ENCODE results near the gene BCLAF1.
"Not testable (repeated sequence)": the region's sequence is repeated elsewhere in the genome, so short reads cannot be mapped to it uniquely, and the experiment has no call there.

Gene BCLAF1

DNA sequence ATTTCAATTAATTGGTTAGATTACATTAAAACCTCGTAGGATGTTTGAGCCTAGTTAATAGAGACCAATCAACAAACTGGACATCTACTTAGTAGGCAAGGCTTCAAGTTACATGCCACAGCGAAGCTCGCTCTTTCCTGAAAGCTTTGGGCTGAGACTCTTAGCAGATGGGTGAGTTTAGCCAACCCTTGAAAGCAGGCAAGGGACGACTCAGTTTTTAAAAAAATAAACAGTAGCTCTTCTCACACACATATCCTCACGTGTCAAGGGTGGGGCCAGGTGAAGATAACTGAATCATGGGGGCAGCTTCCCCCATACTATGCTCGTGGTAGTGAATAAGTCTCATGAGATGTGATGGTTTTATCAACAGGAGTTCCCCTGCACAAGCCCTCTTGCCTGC lies 40.3 kb downstream of the BCLAF1 start:
- no peak for DNase-seq (ENCODE audit: low read depth in 3 of 3)

DNA sequence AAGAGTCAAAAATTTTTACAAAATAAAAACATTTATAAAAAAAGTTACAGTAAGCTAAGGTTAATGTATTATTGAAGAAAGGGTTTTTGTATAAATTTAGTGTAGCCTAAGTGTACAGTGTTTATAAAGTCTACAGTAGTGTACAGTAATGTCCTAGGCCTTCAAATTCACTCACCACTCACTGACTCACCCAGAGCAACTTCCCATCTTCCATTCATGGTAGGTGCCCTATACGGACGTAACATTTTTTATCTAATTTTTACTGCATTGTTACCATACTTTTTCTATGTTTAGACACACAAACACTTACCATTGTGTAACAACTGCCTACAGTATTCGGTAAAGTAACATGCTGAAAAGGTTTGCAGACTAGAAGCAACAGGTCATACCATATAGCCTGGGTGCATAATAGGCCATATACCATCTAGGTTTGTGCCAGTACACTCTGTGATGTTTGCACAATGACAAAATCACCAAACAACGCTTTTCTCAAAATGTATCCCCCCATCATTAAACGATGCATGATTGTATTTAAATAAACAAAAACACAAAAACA lies 45.5 kb downstream of the BCLAF1 start:
- DNase-seq (ENCODE audit: low read depth in 3 of 3), result no peak

DNA sequence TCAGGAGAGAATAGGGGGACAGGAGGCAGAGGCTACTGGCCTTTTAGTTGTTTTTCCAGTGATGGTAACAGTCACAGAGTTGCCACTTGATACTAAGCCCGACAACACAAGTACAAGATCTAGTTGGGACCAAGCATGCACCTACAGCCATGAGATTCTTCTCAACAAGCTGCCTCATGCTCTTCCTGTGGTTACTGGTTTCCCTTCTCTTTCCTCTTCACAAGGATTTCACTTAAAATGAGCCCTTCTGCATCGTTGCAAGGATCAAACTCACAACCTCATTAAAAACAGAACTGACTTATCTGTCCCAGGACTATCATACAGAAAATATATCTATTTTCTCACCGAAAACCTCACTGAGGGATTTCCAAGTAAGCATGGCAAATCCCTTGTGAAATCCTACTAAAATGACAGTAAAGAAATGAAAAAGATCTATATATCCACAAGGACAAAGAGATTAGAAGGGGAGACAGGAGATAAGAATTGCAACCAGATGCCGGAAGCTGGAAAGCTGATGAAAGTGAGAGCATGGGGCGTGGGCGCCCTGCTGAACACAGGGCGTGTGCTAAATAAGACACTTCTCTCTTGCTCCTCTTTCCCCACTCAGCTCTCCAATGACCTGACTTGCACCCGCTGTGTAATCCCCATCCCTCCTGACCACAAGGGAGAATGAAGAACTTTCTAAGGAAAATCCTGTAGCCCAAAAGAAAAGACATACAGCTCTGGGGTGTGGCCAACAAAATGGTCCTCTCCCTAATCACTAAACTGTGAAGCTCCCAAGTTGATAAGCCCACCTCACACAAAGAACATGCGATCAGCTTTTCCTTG lies 53.0 kb downstream of the BCLAF1 start:
- no peak for DNase-seq (ENCODE audit: low read depth in 3 of 3)

DNA sequence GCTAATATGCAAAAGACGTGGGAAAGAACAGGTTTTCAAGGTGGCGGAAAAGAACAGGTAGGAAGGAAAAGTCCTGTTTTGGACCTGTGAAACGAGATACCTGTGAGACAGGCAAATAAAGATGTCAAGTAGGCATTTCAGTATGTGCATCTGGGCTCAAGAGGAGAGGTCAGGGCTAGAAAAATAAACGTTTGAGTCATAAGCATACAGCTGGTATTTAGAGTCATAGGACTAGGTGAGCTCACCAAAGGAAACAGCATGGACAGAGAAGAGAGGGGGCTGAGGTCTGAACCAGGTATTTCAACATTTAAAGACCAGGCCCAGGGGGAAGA lies 54.4 kb downstream of the BCLAF1 start:
- DNase-seq (ENCODE audit: low read depth in 3 of 3), result no peak

DNA sequence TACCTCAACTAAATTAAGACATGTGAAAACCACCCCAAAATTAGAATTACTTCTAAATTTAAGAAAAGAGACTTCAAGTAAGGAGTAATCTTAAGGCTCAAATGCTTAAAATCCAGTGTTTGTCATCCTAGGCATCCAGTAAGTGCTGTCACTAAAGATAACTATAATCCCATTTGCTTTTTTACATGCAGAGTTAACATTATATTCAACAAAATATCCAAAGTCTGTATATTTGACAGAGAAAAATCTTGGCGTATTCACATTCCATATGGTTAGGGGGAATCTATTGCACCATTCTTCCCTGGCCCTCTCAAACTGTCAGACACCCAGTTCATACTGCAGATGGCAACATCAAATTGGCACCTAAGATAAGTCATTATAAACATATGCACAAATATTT lies 56.9 kb downstream of the BCLAF1 start:
- DNase-seq (ENCODE audit: low read depth in 3 of 3), result no peak

DNA sequence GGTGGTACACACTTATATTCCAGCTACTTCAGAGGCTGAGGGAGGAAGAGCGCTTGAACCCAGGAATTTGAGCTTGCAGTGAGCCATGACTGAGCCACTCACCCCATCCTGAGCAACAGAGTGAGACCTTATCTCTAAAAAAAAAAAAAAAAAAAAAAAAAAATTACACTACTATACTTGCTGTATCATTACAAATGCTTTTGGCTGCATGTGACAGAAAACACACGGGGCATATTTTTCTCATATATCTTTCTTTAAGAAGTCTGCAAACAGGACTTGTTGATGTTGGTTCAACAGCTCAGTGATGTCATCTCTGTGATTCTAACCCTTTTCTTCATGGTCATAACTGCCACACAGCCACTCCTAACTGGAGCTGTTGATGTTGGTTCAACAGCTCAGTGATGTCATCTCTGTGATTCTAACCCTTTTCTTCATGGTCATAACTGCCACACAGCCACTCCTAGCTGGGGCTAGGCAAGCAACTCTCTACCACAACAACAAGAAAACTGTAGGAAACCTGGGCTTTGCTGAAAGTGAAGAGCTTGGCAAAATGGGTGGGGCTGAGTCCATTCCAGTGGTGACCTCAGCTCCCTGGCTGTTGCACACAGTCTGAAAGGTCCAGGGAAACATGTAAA lies 59.3 kb downstream of the BCLAF1 start:
- DNase-seq (ENCODE audit: low read depth in 3 of 3), result no peak

DNA sequence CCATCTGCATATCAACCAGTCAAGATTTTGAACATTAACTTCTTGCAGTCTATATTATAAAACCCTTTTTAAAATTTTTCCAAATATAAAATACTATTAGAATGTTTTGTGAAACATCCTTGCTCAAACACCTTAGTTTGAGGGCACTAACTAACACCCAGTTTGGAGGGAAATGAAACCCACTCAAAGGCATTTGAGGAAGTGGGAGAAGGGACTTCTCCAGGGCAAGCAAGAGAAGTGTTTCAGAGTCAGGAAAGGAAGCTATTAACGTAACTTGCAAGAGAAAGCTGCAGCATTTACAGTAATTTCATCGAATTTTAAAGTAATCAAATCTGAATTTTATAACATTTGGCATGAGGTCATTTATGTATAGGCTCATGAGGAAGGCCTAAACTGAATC lies 60.8 kb downstream of the BCLAF1 start:
- no peak for DNase-seq (ENCODE audit: low read depth in 3 of 3)

DNA sequence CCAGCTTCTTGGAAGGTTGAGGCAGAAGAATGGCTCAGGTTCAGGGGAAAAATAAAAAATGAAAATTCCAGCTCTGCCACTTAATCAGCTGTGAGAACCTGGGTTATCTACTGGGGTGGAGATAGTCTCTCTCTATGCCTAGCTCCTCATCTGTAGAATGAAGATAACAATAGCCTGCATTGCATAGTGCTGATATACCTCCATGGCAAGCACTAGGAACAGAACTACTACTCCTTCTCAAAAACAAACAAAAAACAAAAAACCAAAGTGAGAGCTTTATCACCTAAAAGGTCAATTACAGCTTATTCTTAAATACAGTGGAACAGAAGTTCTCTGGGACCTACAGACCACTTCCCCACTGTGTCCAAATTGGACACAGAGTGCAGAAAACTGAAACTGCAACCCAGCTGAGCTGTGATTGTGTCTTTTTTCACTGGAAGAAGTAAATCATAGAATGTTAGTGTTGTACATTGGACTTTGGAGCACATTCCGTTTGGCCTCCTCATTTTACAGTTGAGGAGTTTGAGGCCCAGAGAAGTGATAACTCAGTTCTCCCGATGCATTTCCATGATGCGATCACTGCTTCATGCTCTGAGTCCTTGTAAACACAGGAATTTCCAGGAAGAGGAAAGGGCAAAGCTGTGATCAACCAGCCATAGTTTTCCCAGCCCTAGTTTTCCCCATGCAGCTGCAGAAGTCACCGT lies 62.8 kb downstream of the BCLAF1 start:
- no peak for DNase-seq (ENCODE audit: low read depth in 3 of 3)

DNA sequence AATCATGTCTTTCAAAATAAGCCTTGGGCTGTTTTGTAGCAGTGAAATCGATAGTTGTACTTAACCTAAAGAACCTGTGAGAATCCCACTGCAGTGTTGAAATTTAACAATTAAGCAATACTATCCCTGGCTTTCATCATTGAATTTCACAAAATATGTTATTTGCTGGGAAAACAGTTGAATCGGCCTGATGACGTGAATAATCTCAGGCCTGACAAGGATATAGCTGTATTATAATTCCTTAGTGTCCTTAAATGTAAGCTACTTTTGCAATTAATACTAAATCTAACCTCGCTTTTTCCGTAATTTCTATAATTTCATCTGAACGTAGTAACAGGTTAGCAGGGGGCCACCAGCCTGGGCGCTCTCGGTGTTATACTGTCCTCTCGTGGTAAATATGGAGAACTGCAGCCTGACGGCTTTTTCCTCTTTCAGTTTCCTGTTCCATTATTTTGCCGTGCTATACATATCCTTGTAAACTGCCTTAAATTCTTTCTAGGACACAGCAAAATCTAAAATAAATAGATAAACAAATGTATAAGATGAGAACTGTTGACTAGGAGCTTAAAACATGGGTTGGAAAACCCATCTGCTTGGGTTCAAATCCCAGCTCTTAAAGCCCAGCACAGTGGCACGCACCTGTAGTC lies 63.5 kb downstream of the BCLAF1 start:
- DNase-seq (ENCODE audit: low read depth in 3 of 3), result peak; percentile 16 to 27 (median 22)

DNA sequence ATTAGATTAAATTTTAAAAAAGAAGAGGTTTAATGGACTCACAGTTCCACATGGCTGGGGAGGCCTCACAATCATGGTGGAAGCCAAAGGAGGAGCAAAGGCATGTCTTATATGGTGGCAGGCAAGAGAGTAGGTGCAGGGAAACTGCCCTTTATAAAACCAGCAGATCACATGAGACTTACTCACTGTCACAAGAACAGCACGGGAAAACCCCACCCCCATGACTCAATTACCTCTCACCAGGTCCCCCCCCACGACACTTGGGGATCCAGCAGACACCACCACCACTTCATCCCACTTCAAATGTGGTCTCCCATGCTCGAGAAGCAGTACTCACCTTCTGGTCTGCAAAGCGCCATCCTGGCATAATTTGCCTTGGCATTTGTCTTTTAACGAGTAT lies 64.2 kb downstream of the BCLAF1 start:
- peak in 1 of 3 experiments; percentile 7 for DNase-seq (ENCODE audit: low read depth in 3 of 3)

DNA sequence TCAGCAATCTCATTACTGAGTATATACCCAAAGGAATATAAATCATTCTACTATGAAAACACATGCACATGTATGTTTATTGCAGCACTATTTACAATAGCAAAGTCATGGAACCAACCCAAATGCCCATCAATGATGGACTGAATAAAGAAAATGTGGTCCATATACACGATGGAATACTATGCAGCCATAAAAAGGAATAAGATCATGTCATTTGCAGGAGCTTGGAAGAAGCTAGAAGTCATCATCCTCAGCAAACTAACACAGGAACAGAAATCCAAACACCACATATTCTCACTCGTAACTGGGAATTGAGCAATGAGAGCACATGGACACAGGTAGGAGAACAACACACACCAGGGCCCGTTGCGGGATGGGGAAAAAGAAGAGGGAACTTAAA lies 64.7 kb downstream of the BCLAF1 start:
- DNase-seq (ENCODE audit: low read depth in 3 of 3), result not testable (repeated sequence)

DNA sequence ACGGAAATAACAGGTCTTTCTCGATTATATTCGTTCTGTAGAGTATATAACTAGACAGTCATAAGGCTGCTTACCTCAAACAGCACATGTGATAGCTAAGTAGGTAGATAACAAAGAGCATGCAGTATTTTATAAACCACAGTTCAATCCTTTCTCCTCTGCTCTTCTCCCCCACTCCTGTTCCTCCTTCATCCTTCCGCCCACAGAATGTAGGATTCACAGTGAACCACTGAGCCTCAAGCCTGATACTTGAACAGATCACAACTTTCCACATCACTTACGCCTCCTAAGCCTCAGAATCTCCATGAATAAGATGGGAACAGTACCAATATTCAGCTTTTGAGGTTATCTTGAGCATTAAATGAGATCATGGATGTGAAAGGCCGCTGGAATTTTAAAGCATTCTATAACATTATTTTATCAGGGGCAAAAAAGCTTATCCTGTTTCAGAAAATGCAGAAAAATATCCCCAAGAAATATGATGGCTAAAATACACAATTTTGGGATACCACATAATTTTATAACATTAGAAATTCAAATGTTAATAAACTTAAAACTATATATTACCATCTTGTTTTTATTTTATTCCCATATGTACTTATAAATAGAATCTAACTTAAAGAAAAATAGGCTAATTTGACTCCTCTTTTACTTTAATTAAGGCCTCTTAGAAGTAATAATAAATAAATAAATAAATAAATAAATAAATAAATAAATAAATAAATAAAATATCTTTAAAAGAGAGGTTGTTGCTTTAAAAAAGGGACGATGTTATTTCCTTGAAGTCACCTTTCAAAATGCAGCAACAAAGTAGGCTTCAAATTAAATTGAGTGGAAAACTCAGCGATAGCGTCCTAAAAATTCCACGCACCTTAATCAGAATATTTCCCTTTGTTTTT lies 72.9 kb downstream of the BCLAF1 start:
- DNase-seq (ENCODE audit: low read depth in 3 of 3), result no peak

DNA sequence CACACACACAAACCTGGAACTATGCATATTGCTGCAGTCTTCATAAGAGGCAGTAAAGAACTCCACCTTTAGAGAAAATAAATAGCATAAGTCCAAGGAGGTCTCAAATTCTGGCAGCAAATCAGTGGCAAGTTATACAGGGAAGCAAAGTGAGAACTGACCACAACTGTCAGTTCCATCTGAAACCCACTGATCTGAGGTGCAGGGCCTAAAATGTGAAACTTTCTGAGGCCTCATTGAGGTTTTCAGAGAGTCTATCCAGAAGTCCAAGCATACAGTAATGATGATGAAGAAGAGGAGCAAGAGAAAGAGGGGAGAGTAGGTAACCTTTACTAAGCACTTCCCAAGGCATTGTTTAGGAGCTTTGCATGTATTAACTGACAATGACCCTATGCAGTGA lies 75.8 kb downstream of the BCLAF1 start:
- no peak for DNase-seq (ENCODE audit: low read depth in 3 of 3)

DNA sequence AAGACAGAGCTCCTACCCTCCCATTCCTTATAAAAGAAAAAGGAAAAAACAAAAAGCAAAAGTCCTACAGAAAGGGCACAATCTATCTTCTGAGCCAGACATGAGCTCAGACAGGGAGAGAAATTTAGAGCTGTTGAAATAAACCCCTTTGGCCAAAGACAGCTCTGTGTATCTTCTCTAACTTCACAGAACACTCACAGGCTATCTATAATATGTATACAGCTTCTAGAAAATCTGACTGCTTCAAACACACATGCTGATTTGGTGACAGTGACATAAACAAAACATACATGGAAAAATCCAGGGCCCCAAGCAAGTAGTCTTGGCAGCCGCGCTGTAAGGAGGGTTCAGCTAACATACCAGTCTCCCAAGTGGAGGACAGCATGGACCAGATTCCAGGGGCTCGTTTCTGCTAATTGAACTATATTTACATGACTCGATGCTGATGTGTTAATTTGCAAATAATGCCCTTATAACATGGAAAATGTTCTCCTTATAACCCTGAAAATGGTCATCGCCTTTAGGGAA lies 76.6 kb downstream of the BCLAF1 start:
- DNase-seq (ENCODE audit: low read depth in 3 of 3), result no peak

DNA sequence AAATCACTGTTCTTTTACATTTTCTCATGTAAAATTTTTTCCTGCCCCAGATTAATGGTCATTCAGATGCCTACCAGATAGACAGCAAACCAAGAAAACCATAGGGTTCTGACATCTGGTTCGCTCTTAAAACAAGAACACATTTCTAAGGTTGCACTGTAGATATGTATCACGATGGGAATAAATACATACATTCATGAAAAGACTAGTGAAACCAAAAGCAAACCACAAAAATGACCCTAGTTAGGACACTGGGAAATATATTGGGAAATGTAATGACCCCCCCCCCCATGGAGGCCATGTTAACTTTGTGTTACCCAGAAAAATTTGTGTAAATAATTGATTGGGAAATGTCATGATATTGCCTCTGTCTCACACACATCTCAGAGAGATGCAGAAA lies 77.0 kb downstream of the BCLAF1 start:
- no peak for DNase-seq (ENCODE audit: low read depth in 3 of 3)

DNA sequence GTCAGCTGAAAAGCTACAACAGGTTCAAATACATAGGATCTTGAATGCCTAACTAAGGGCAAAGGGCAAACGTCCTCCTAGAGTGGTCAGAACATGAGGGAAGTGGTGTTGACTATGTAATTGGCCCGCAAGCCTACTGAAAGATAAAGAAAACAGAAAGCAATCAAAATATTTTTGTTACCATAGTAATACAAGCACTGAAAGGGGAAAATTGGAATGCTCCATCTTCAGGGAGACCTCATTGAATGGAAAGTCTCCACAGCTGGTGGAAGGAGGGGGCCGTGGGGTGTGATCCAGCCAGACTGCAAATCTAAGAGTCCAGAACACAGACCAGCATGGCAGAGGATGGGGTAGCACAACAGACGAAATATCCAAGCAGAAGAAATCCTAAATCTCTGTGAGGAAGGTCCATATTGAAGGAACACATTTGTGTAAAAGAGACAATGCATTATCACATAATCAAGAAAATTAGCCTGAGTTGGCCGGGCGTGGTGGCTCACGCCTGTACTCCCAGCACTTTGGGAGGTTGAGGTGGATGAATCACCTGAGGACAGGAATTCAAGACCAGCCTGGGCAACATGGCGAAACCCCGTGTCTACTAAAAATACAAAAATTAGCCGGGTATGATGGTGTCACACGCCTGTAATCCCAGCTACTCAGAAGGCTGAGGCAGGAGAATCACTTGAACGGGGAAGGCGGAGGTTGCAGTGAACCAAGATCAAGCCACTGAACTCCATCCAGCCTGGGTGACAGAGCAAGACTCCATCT lies 79.1 kb downstream of the BCLAF1 start:
- DNase-seq (ENCODE audit: low read depth in 3 of 3), result no peak

DNA sequence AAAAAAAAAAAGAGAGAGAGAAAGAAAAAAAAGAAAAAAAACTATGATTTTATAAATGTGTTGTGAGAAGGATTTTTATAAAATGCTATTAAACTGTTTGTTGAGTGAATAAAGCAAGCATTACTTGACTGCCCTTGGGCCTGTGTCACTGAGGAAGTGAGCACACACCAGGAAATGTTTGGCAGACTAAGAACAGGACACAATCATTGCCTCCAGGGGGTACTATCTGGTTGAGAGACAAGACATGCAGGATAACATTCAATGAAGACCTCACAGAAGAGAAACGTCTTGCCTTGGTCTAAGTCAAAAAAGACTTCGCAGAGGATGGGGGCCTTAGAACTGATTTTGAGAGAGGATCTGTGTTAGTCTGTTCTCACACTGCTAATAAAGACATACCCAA lies 80.2 kb downstream of the BCLAF1 start:
- no peak for DNase-seq (ENCODE audit: low read depth in 3 of 3)

DNA sequence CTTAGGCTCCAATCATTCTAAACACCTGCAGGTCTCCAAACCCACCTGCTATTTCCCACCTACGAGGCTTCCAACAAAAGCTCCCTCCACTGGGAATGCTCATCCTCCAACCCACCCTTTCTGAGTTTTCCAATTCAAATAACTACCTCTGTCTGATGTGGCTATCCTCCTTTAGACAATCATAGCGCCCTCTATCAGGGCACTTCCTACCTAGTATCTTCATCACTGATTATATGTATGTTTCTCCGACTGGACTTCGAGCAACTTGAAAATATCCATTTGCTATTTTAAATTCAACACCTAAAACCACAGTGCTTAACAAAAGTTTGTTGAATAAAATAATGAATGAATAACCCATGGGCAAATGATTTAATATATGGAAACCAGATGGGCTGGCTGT lies 80.9 kb downstream of the BCLAF1 start:
- DNase-seq (ENCODE audit: low read depth in 3 of 3), result no peak
